Kidney epithelial cell (primary cell): ENCODE results near the gene SMAP1. TPM values are rescaled to one million over a fixed set of nuclear protein-coding genes. Genes with fewer than 3 reads are reported as not detected.
"Not testable (repeated sequence)": the region's sequence is repeated elsewhere in the genome, so short reads cannot be mapped to it uniquely, and the experiment has no call there.

Experiments used
- DNase-seq: peaks from one replicate; pipeline ENCODE4 v3.0.0-alpha.2; 2010; ENCODE audit warnings: low read depth
- H3K27me3 ChIP-seq: 2 replicates; pipeline ENCODE4 v1.6.0; 2011; ENCODE audit warnings: low read length; ENCODE audit not compliant: control insufficient read depth, insufficient read depth
- H3K36me3 ChIP-seq: 2 replicates; pipeline ENCODE4 v1.5.1; 2011; ENCODE audit warnings: low read length; ENCODE audit not compliant: control insufficient read depth, insufficient read depth
- H3K4me3 ChIP-seq: 2 replicates; pipeline ENCODE4 v1.5.1; 2011; ENCODE audit warnings: low read depth, mild to moderate bottlenecking, control low read depth, low read length
- CTCF ChIP-seq: IDR thresholded peaks from 2 replicates; pipeline ENCODE4 v1.5.1; 2011; ENCODE audit warnings: mild to moderate bottlenecking, moderate library complexity, low read length, control low read depth, inconsistent platforms; ENCODE audit not compliant: insufficient read depth, poor library complexity, severe bottlenecking
- total RNA-seq: library from RNA; depleted of rRNA; stranded (reverse); fragments of >200 nt; gene quantifications from 2 replicates; pipeline ENCODE4 v1.2.3, GENCODE V29; 2015

Gene SMAP1
- total RNA-seq, 1 donor from 2014 or later = 27.5 TPM

- Histone ChIP-seq H3K36me3 (no peaks in the 10 kb centered on the region), H3K27me3 (no peaks in the 10 kb centered on the region), H3K4me3 (no peak overlapping the region)
- DNase-seq = no peak
- no peak for TF ChIP-seq CTCF
Measured at GRCh38 chr6:70753870-70754380, 86.2 kb downstream of the SMAP1 start.

GRCh38 chr6:70758883-70759282 lies 91.2 kb downstream of the SMAP1 start:
- DNase-seq = no peak
- H3K36me3 ChIP-seq = no peaks in the 10 kb centered on the region
- H3K4me3 ChIP-seq = no peak overlapping the region
- no peaks in the 10 kb centered on the region for H3K27me3 ChIP-seq
- no peak for TF ChIP-seq CTCF

- no peak for TF ChIP-seq CTCF
- H3K36me3 ChIP-seq = no peaks in the 10 kb centered on the region
- H3K4me3 ChIP-seq = no peak overlapping the region
- no peak for DNase-seq
- H3K27me3 ChIP-seq = no peaks in the 10 kb centered on the region
Measured at GRCh38 chr6:70763754-70764510, 96.2 kb downstream of the SMAP1 start.

GRCh38 chr6:70764706-70765105 lies 97.0 kb downstream of the SMAP1 start:
- Histone ChIP-seq H3K4me3 (no peak overlapping the region), H3K36me3 (no peaks in the 10 kb centered on the region), H3K27me3 (no peaks in the 10 kb centered on the region)
- TF ChIP-seq CTCF = no peak
- DNase-seq = no peak

- H3K36me3 ChIP-seq, H3K4me3 ChIP-seq: not testable (repeated sequence)
Measured at GRCh38 chr6:70771351-70771750, 103.7 kb downstream of the SMAP1 start.

GRCh38 chr6:70779934-70780333 lies 112.3 kb downstream of the SMAP1 start:
- Histone ChIP-seq H3K4me3 (no peak overlapping the region), H3K36me3 (no peaks in the 10 kb centered on the region), H3K27me3 (no peaks in the 10 kb centered on the region)
- no peak for TF ChIP-seq CTCF
- DNase-seq = no peak

More at GRCh38 chr6:70771351-70771750, 103.7 kb downstream of the SMAP1 start:
- H3K27me3 ChIP-seq, DNase-seq: not testable (repeated sequence)
